AG09309 (cell line): ENCODE measurements around the gene CHD5.

Experiments
- DNase-seq: peaks from one replicate; pipeline ENCODE4 v3.0.0-alpha.2; 2010; ENCODE audit warnings: low read depth
- H3K4me3 ChIP-seq: 2 replicates; pipeline ENCODE4 v1.5.1; 2011; ENCODE audit warnings: mild to moderate bottlenecking, low read depth, low read length, moderate library complexity; ENCODE audit not compliant: control insufficient read depth
- TF ChIP-seq, protein P1 (sequence below): IDR thresholded peaks from 2 replicates; pipeline ENCODE4 v1.5.1; 2011; ENCODE audit warnings: mild to moderate bottlenecking, low read depth, low read length, inconsistent platforms; ENCODE audit not compliant: insufficient read depth, control insufficient read depth; ENCODE audit errors: missing control alignments

The CHD5 gene

GRCh38 chr1:6170116-6170741 lies 9.9 kb downstream of the CHD5 start:
- TF ChIP-seq, protein P1, sequence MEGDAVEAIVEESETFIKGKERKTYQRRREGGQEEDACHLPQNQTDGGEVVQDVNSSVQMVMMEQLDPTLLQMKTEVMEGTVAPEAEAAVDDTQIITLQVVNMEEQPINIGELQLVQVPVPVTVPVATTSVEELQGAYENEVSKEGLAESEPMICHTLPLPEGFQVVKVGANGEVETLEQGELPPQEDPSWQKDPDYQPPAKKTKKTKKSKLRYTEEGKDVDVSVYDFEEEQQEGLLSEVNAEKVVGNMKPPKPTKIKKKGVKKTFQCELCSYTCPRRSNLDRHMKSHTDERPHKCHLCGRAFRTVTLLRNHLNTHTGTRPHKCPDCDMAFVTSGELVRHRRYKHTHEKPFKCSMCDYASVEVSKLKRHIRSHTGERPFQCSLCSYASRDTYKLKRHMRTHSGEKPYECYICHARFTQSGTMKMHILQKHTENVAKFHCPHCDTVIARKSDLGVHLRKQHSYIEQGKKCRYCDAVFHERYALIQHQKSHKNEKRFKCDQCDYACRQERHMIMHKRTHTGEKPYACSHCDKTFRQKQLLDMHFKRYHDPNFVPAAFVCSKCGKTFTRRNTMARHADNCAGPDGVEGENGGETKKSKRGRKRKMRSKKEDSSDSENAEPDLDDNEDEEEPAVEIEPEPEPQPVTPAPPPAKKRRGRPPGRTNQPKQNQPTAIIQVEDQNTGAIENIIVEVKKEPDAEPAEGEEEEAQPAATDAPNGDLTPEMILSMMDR = no peak
- no peak overlapping the region for H3K4me3 ChIP-seq
- no peak for DNase-seq

- DNase-seq = no peak
- TF ChIP-seq, protein P1 = no peak
- H3K4me3 ChIP-seq = no peak overlapping the region
These were observed 11.1 kb downstream of the CHD5 start for GRCh38 chr1:6168947-6169586.

DNA sequence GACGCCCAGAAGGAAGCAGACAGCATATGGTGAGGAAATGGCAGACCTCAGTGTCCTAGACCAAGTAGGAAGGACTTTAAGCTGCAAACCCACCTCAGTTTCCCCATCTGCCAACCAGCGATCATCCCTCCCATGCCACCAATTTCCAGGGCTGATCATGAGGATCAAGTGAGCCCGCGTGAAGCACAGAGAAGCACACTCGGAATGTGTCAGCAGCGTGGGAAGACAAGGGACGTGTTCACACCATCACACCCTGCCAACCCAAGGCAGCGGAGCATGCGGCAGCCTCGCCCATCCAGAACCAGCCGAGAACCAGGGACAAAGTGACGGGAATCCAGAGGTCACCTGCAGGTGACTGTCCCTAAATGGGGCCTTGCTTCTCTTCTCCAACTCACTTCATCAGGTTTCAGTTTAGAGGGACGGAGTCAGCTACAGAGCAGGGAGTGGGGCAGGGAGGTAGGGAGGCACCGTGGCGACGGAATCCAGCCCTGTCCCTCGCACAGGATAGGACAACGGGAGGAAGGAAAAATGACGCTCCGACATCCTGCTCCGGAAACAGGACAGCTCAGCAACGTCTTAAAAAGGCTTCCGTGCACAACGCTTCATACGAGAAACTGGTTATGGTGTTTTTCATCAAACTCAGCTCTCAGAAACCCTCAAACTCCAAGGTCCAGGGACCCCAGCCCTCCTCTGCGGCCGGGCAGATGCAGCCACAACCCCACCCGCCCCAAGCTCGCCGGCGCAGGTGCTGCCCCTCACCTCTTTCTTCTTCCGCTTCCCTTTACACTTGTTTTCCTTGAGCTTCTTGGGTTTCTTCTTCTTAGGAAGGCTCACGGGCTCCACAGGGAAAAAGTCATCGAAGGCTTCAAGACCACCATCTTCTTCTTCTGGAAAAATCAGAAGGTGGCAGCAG lies 12.5 kb downstream of the CHD5 start:
- H3K4me3 ChIP-seq = no peak overlapping the region
- no peak for DNase-seq
- TF ChIP-seq, protein P1 = no peak

GRCh38 chr1:6166655-6167390 lies 13.3 kb downstream of the CHD5 start:
- H3K4me3 ChIP-seq = no peak overlapping the region
- DNase-seq = no peak
- TF ChIP-seq, protein P1 = no peak

- H3K4me3 ChIP-seq = no peak overlapping the region
- no peak for DNase-seq
- TF ChIP-seq, protein P1 = no peak
These were observed 13.9 kb downstream of the CHD5 start for GRCh38 chr1:6166221-6166620.

DNA sequence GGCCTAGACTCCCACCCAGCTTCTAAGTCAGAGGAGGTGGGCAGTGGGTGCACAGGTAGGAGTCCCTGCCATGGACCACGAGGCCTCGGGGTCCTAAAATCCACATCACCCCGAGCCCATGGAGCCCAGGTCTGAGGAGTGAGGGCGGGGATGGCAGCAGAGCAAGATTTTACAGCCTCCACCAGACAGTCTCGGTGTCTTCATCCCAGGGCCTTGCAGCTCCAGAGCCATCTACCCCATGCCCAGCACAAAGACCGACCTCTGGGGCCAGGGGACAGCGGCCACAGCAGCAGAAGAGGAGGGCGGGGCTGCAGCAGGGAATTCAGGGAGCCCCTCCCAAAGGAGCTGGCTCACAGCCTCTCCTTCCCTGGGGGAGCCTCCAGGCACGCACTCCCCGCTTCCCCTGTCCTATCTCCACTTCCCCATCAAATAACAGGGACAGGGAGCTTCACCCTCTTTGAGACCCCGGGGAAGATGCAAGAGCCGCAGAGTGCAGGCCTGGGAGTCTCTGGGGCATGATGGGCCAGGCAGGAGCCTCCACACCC lies 14.6 kb downstream of the CHD5 start:
- H3K4me3 ChIP-seq = no peak overlapping the region
- TF ChIP-seq, protein P1 = no peak
- DNase-seq = no peak
